Activated CD8-positive, alpha-beta memory T cell treated with anti-CD3 and anti-CD28 coated beads, Interleukin-2, amount 50 U/mL, for 48 hours (primary cell): ENCODE measurements around the gene SLC4A5.
A peak's percentile ranks its signal among the peaks of the same experiment; 100 is the strongest.

Experiments used
- DNase-seq: peaks from one replicate; pipeline ENCODE4 v3.0.0-alpha.2; 2020

SLC4A5 gene

DNA sequence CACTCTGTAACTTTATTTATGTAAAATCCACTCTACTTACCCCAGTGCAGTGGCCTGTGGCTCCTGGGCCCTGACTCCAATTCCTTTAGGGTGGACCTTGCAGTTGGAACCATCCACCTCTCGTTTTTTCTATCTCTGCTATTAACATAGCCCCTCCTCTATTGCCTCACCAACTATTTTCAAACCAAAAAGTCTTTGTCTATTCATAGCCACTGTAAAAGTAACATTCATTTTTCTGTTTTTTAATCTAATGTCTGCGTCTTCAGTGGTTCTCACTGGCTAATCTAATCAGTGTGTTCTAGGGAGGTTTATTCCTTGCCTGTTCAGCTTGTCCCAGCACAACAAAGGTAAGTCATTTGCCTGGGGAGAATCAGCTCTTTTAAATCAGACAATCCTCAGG is at the start of gene SLC4A5:
SLC4A5 (minus strand) TSS at position 101 of the 400 bp plus-strand sequence. CDS start 28,393 bp downstream, outside the sequence.
- DNase-seq, result no peak

GRCh38 chr2:74392449-74392743 is 49.2 kb upstream of the SLC4A5 start:
- DNase-seq, result no peak

GRCh38 chr2:74391580-74392448 is 48.6 kb upstream of the SLC4A5 start:
- DNase-seq, result peak; percentile 99

- no peak for DNase-seq
Observed at GRCh38 chr2:74391209-74391579, 48.0 kb upstream of the SLC4A5 start.

GRCh38 chr2:74390606-74391005 is 47.4 kb upstream of the SLC4A5 start:
- no peak for DNase-seq

GRCh38 chr2:74387346-74387745 is 44.1 kb upstream of the SLC4A5 start:
- DNase-seq, result no peak

DNA sequence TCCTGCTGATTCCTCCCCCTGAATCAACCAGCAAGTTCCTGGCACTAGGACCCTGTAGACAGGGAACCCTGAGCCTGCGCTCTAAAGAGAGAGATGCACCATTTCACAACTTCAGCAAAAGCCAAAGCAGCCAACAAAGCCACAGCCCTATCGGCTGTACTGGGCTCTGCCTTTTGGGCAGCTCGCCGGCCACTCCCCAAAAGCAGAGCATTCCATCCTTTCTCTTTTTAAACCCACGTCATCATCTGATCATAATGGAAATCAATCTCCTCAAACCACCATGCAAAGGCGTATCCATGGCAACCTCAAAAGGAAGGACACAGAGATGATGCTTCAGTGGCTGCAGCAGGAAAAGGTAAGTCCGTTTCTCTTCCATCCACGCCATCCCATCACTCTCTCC is 42.2 kb upstream of the SLC4A5 start:
- DNase-seq, result no peak

DNA sequence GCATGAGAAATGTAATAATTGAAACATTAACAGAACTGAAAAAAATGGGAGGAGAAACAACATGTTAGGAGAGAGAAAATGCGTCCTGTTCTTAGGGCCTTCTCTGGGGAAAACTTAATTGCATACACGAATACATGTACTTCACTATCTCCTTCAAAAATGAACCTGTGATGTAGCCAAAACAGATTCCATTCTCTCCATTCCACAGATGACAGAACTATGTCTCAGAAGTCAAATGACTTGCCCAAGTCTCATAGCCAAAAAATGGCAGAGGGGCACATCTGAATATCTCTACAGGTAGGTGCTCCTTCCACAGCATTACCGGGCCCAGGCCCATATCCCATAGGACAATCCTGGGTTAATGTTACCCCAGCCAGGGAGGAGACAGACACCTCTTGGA is 40.8 kb upstream of the SLC4A5 start:
- no peak for DNase-seq

DNA sequence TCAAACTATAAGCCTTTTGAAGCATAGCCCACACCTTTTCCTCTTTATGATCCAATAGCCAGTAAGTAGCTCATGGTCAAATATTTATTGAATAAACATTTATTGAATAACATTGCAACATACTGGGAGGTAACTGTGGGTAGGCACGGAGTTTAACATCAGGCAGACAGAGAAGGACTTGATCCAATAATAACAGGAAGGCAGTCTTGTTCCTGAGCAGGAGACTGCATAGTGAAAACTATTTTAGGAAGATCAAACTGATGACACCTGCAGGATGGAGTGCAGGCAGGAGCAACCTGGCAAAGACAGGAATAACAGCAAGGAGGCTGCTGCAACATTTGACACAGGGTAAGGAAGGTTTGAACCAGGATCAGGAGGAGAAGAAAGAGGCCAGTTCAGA is 40.0 kb upstream of the SLC4A5 start:
- no peak for DNase-seq

- DNase-seq, result no peak
Observed at GRCh38 chr2:74381751-74382150, 38.5 kb upstream of the SLC4A5 start.

- DNase-seq, result peak; percentile 57
Observed at GRCh38 chr2:74379851-74380789, 36.9 kb upstream of the SLC4A5 start, which contains the start of gene DCTN1. Gene DCTN1 (minus strand): TSS chr2:74380311. CDS start chr2:74380037, 274 bp downstream.

DNA sequence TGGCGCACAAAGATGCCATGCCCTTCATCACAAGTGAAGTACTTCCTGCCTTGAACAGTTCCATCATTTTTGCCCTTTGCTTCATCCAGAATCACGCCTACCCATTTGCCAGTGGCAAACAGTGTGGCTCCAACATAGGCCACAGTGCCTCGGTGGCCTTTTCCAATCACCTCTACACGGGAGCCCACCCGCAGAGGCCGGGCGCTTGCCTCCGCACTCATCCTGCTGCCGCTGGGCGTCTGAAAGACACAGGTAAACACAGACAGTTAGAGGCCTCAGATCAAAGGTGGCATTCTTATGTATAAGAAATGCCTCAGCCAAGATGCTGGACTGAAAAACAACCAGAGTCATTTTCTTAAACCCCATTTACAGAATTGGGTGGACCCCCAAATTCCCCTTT is 34.8 kb upstream of the SLC4A5 start:
- DNase-seq, result no peak

DNA sequence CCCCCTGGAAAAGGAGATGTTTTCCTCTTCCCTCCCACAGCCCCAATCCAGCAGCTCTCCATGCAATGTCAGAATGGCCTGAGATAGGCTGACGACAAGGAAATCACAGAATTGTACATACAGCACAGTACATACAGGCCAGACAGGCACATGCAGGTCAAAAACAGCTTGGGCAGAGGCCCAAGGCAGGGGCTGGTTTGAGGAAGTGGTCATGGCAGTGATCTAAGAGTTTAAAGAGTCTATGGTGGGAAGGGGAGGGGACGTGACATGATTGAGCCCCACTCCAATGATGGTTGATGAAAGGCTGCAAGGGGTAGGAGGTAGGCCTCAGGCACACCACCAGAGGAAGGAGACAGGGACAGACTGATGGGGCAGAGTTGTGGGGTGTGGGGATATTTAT is 32.6 kb upstream of the SLC4A5 start:
- no peak for DNase-seq

GRCh38 chr2:74374509-74375205 is 31.4 kb upstream of the SLC4A5 start:
- DNase-seq, result no peak

DNA sequence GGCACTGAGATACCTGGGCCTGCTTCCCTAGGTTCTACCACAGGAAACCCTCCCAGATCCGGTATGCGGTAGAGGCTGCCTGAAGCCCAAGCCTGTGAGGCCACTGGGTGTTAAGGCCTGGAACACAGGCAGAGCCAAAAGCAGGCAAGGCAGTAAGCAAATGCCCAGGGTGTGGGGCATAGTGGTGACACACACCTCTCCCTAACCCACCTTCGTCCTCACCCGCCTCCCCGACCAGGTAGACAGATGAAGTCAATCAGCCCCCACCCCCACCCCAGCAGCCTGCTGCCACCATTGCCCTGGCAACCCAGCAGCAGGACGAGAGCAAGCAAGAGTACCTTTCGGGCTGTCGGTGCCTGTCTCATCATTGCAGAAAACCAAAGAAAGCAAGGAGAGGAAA is 30.8 kb upstream of the SLC4A5 start:
- DNase-seq, result no peak

DNA sequence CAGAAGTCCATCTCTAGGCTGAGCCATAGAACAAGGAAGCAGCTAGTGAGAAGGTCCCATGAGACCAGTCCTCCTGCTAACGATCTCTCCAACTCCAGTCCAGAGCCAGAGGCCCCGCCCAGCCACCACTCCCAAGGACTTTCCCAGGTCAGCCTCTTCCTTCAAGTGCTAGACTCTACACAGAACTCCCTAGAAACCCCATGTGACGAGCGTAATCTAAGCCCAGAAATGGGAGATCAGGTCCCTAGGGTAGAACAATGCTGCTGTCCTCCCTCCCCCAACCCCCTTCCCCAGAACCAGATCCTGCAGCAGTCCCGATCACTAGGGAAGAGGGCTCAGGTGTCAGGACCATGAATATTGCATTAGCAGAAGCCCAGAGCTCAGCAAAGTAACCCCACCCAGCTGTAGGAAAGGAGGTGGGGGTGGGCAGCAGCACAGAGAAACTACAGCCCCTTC is 30.0 kb upstream of the SLC4A5 start:
- no peak for DNase-seq

GRCh38 chr2:74372674-74373073 is 29.5 kb upstream of the SLC4A5 start:
- DNase-seq, result no peak

DNA sequence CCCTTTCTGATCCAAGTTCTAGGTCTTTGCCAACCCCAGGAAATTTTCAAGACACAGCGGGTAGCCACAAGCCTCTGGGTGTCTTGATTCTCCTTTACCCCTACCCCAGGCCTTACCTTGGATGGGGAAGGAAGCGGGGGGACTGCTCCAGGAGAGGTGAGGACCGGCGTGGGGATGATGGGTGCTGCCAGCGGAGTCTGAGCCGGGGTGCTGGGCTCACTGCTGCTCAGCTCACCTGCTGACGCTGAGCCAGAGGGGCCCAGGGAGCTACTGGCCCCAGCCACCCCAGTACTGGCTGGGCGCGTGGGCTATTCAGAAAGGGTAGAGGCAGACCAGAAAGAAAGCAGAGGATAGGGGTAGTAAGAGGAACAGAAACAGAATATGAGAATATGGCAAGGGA is 28.2 kb upstream of the SLC4A5 start:
- no peak for DNase-seq

DNA sequence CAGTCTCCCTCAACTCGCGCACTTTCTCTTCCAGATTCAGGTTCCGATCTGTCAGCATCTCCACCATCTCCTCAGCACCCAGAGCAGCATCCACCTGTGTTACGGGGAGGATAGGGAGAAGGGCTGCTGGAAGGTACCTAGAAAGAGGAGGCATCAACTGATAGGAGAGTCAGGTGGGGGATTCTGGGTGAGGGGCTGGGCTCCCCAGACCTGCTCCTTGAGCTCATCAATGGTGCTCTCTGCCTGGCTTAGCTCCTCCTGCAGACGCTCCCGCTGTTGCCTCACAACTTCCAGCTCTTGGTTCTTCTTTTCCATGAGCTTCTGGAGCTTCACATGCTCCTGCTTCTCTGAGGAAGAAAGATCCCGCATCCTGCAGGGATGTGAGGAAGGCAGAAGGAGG is 26.8 kb upstream of the SLC4A5 start:
- DNase-seq, result no peak

DNA sequence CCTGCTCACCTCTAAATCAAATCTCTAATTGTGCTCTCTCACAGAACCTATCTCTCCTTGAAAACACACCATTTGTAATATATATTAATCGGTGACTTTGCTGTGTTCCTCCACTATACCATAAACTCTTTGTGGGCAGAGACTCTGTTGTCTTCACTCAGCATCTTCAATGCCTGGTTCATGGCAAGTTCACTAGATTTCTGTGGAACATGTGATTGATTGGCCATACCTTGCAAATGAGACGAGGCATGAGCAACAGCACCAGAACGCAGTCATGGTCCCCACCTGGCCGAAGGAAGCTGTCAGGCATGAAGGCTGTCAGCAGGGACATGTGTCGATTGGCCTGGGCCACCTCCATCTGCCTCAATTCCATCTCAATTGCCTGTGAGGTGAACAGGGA is 25.3 kb upstream of the SLC4A5 start:
- DNase-seq, result no peak

DNA sequence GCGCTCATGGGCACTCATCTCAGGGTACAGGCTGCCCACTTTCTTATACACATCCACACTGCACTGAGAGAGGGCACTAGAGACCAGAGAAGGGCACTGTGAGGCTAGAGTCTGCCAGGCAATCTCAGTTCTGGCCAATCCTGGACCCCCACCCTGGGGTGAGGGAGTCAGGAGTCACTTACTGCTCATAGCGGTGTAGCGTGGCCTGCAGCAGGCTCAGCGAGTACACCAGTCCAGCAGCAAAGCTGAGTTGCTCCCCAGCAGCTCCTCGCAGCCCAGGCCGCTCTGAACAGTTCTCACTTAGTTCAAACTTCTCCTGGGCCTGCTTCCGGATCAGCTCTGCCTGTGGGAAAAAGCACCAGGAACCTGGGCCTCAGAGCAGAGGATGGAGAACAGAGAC is 24.6 kb upstream of the SLC4A5 start:
- no peak for DNase-seq

DNA sequence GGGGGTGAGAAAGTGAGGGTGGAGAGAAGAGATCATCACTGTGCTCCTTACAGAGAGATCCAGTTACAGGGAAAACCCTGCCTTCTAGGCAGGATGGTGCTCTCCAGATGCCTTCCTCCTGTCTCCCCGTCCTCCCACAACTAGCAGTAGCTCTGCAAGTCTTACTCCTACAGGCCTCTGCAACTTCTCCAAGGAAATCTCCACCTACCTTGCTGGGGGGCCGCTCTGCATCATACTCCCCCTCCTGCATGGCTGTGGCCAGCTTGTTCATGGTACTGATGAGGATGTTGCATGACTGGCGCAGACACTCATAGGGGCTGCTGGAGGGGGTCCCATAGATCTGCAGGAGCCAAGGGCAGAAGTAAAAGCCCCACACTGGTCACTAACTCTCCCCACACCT is 22.8 kb upstream of the SLC4A5 start:
- DNase-seq, result no peak
